ENCODE data around the gene OR1L8.
"Not testable (repeated sequence)": the region's sequence is repeated elsewhere in the genome, so short reads cannot be mapped to it uniquely, and the experiment has no call there.

Gene OR1L8, protein sequence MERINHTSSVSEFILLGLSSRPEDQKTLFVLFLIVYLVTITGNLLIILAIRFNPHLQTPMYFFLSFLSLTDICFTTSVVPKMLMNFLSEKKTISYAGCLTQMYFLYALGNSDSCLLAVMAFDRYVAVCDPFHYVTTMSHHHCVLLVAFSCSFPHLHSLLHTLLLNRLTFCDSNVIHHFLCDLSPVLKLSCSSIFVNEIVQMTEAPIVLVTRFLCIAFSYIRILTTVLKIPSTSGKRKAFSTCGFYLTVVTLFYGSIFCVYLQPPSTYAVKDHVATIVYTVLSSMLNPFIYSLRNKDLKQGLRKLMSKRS

GRCh38 chr9:122583284-122583683 is at the start of gene OR1L8:
Gene OR1L8 (minus strand): TSS chr9:122583384. CDS start chr9:122568477, 14,907 bp downstream.
- H3K27ac ChIP-seq: not testable (repeated sequence)

DNA sequence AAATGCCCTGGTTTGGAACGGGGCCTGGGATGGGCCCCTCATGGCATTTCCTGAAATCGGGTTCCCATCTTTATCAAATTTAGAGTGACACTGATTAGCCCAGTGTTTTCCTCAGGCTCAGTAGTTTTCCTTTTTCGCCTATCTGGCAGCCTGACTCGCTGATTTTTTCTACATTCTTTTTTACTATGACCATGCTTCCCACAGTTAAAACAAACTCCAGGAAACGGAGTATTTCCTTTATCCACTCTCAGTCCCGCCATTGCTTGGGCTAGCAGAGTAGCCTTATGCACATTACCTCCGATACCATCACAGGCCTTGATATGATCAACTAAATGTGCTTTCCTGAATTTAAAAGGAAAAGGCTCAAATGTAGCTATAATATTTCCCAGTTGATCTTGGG is 36.8 kb upstream of the OR1L8 start:
- H3K27ac ChIP-seq: no peak overlapping the region
- TF ChIP-seq ZFX (IDR thresholded peaks at IDR 0.05; ENCODE audit: borderline replicate concordance): no peak
- TF ChIP-seq CTCF (IDR thresholded peaks at IDR 0.05): no peak

DNA sequence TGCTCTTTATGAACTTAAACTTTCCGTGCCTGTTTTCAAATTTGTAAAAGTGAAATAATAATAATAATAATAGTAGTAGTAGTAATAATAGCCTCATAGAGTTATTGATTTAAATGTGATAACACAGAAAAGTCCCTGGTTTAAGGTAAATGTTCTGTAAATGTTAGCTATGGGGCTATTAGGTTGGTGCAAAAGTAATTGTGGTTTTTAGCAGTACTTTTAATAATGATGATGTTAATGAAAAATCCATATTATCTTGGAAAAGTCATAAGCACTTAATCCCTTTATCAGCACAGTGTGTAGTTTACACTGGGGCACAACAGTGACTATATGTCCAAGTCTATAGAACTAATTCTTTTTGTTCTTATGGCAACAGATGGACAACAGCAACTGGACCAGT is 31.2 kb upstream of the OR1L8 start, which contains the start of gene OR1Q1:
Gene OR1Q1 (plus strand): TSS at position 377 of the 400 bp plus-strand sequence. CDS start 0 bp downstream, at position 377.
- TF ChIP-seq ZFX (IDR thresholded peaks at IDR 0.05; ENCODE audit: borderline replicate concordance) (no peak), CTCF (IDR thresholded peaks at IDR 0.05) (no peak)
- H3K27ac ChIP-seq: no peak within 1 kb of the TSS

GRCh38 chr9:122609804-122610203 is 26.6 kb upstream of the OR1L8 start:
- TF ChIP-seq CTCF (IDR thresholded peaks at IDR 0.05): no peak
- TF ChIP-seq ZFX (IDR thresholded peaks at IDR 0.05; ENCODE audit: borderline replicate concordance): no peak
- H3K27ac ChIP-seq: no peak overlapping the region

DNA sequence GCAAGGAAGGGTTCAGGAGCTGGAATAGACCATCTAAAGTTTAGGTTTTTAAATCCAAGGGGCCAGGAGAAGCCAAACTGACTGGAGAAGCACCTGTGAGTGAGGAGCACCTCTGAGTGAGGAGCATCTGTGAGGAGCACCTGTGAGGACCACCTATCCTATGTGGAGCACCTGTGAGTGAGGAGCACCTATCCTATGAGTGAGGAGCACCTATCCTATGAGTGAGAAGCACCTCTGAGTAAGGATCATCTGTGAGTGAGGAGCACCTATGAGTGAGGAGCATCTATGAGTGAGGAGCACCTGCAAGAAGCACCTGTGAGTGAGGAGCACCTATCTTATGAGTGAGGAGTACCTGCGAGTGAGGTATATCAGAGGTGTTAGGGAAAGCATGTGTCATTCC is 23.4 kb upstream of the OR1L8 start:
- no peak for TF ChIP-seq CTCF (IDR thresholded peaks at IDR 0.05)
- TF ChIP-seq ZFX (IDR thresholded peaks at IDR 0.05; ENCODE audit: borderline replicate concordance): no peak
- no peak overlapping the region for H3K27ac ChIP-seq

DNA sequence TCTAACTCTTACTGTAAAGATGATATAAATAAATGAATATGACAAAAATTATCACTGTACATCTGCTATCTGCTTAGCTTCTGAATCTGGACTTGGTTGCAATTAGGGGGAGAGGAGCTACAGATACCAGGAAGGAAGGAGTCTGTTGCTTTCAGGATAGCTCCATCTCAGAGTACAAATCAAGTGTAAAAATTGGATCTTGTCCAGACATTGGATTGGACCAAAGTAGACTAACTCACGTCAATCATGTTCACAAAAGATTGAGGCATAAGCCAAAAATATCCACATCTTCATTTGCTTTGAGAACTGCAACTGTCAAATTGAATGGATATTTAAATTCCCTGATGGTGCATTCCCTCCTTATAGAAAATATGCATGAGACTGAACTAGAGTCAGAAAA is 22.5 kb upstream of the OR1L8 start:
- no peak overlapping the region for H3K27ac ChIP-seq
- TF ChIP-seq ZFX (IDR thresholded peaks at IDR 0.05; ENCODE audit: borderline replicate concordance): no peak
- TF ChIP-seq CTCF (IDR thresholded peaks at IDR 0.05): no peak

DNA sequence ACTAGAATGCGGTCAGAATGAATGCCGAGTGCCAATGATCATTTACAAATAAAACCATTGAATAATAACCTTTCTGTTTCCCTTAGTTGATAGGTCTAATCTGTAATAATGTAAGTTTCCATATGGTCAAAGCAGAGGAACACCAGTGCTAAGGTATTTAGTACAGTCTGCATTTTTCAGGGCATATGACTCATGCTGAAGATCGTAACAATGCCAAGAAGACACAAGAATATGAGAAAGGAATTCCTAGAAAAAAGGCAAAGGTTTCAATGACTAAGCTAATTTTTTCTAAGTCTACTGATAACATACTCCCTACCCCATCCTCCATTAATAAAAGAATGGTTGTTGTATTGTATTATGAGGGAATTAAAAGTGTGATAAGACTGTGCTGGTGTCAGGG is 2.8 kb downstream of the OR1L8 start:
- no peak overlapping the region for H3K27ac ChIP-seq
- no peak for TF ChIP-seq CTCF (IDR thresholded peaks at IDR 0.05)
- no peak for TF ChIP-seq ZFX (IDR thresholded peaks at IDR 0.05; ENCODE audit: borderline replicate concordance)

DNA sequence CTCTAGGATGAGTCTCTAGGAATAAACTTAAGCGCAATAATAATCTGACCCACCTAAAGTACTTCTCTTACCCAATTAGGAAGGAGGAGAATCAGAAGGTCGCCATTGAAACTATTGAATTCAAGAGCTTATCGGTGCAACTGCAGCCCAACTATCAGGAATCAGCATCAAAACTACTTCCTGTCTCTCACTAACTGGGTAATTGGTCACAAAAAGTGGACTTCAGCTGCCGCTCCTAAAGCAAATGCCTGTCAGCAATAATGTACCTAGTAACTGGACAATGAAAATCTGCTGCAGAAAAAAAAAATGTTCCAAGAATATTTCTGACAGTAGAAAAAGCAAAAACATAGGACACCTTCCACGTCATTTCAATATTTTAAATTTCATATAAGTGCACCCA is 3.3 kb downstream of the OR1L8 start:
- H3K27ac ChIP-seq: no peak overlapping the region
- no peak for TF ChIP-seq CTCF (IDR thresholded peaks at IDR 0.05)
- no peak for TF ChIP-seq ZFX (IDR thresholded peaks at IDR 0.05; ENCODE audit: borderline replicate concordance)

Data from 22Rv1 (cell line).